ENCODE data around the gene FAM167B.
A peak's percentile ranks its signal among the peaks of the same experiment; 100 is the strongest.
"Not testable (repeated sequence)": the region's sequence is repeated elsewhere in the genome, so short reads cannot be mapped to it uniquely, and the experiment has no call there.

The FAM167B gene

DNA sequence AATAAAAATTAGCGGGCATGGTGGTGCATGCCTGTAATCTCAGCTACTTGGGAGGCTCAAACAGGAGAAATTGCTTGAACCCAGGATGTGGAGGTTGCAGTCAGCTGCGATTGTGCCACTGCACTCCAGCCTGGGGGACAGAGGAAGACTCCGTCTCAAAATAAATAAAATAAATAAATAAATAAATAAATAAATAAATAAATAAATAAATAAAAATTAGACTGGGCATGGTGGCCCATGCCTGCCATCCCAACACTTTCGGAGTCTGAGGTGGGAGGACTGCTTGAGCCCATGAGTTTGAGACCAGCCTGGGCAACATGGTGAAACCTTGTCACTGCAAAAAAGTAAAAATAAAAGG is 16.2 kb downstream of the FAM167B start:
- DNase-seq (ENCODE audit: low spot score), result not testable (repeated sequence)

DNA sequence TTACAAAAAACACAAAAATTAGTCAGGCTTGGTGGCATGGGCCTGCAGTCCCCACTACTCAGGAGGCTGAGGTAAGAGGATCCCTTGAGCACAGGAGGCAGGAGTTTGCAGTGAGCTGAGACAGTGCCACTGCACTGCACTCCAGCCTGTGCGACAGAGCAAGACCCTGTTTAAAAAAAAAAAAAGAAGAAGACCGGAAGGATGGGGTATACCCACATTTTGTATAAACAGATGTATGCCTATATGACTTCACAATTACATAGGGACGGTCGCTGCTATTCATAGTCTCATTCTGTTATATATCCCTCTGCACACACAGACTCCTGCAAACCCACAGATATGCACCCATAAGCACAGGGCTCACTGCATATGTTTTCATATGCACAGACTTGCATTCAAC is 16.7 kb downstream of the FAM167B start:
- no peak for DNase-seq (ENCODE audit: low spot score)

- DNase-seq (ENCODE audit: low spot score), result no peak
Observed at GRCh38 chr1:32265846-32266245, 18.8 kb downstream of the FAM167B start.

DNA sequence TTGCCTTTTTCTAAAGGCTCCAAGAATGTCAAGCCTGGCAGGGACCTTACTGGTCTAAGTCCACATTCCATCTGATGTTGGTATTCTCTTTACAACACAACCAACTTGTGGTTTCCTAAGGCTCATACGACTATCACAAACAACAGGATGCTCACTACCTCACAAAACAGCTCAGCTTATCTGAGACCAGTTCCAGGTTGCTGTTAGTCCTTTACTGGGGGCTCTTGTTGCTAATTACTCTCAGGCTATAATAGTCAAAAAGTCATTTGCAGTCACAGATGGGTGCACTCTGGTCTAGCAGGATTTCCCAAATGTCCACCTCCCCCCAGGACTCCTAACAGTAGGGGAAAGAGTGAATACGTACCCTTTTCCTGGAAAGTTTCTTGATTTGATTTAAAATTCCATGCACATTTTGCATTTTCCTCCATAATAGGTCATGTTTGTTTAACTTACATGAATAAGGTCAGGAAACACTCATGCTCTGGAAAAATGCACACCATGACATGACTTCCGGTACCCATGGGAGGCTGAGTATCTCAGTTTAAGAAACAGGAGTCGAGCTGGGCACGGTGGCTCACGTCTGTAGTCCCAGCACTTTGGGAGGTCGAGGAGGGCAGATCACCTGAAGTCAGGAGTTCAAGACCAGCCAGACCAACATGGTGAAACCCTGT is 20.0 kb downstream of the FAM167B start:
- DNase-seq (ENCODE audit: low spot score), result no peak

DNA sequence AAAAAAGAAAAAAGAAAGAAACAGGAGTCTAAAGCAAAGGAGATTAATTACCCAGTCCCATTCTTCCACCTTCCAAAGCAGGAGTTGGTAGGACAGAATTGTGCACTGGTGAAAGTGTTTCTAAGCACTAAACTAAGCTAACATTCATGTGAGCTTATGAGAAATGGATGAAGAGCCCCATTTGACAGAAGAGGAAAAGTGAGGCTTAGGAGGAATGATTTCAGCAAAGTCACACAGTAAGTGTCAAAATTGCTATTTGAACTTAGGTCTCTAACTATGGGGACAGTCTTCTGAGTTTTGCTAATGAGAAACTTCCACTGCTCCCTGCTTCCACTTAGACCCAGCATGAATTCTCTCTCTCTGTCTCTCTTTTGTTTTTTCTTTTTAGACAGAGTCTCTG is 22.7 kb downstream of the FAM167B start:
- DNase-seq (ENCODE audit: low spot score), result no peak

GRCh38 chr1:32272557-32273390 is 25.8 kb downstream of the FAM167B start:
- DNase-seq (ENCODE audit: low spot score), result no peak

GRCh38 chr1:32273391-32274208 is 26.6 kb downstream of the FAM167B start:
- peak; percentile 52 for DNase-seq (ENCODE audit: low spot score)

DNA sequence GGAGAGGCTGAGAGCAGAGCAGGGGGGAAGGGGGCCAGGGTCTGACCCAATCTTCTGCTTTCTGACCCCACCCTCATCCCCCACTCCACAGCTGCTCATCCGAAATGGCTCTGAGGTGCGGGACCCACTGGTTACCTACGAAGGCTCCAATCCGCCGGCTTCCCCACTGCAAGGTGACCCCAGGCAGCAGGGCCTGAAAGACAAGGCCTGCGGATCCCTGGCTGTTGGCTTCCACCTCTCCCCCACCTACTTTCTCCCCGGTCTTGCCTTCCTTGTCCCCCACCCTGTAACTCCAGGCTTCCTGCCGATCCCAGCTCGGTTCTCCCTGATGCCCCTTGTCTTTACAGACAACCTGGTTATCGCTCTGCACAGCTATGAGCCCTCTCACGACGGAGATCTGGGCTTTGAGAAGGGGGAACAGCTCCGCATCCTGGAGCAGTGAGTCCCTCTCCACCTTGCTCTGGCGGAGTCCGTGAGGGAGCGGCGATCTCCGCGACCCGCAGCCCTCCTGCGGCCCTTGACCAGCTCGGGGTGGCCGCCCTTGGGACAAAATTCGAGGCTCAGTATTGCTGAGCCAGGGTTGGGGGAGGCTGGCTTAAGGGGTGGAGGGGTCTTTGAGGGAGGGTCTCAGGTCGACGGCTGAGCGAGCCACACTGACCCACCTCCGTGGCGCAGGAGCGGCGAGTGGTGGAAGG is 27.8 kb downstream of the FAM167B start:
- DNase-seq (ENCODE audit: low spot score), result no peak

GRCh38 chr1:32275424-32275823 is 28.4 kb downstream of the FAM167B start:
- no peak for DNase-seq (ENCODE audit: low spot score)

GRCh38 chr1:32276032-32276782 is 29.2 kb downstream of the FAM167B start:
- no peak for DNase-seq (ENCODE audit: low spot score)

DNA sequence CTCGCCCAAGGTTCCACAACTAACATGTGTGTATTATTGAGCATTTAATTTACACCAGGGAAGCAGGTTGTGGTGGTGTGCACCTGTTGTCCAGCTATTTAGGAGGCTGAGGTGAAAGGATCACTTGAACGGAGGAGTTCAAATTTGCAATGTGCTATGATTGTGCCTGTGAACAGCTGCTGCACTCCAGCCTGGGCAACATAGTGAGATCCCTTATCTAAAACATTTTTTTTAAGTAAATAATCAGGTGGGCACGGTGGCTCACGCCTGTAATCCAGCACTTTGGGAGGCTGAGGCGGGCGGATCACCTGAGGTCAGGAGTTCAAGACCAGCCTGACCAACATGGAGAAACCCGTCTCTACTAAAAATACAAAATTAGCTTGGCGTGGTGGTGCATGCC is 37.8 kb downstream of the FAM167B start:
- not testable (repeated sequence) for DNase-seq (ENCODE audit: low spot score)

DNA sequence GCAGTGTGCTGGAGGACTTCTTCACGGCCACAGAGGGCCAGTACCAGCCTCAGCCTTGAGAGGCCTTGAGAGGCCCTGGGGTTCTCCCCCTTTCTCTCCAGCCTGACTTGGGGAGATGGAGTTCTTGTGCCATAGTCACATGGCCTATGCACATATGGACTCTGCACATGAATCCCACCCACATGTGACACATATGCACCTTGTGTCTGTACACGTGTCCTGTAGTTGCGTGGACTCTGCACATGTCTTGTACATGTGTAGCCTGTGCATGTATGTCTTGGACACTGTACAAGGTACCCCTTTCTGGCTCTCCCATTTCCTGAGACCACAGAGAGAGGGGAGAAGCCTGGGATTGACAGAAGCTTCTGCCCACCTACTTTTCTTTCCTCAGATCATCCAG is 38.6 kb downstream of the FAM167B start:
- DNase-seq (ENCODE audit: low spot score), result no peak

DNA sequence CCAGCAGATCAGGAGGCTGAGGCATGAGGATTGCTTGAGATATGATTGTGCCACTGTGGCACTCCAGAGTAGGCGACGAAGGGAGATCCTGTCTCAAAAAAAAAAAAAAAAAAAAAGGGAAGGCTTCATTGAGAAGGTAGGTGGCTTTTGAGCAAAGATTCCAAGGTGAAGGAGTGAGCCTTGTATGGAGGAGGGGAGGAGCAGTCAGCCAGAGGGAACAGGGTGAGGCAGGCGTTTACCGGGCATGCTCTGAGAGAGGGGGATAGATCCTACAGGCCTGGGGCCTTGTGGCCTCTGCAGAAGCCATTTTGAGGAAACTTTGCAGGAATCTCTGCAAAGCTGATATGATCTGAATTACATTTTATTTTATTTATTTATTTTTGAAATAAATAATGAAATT is 39.7 kb downstream of the FAM167B start:
- DNase-seq (ENCODE audit: low spot score), result no peak

GRCh38 chr1:32289256-32289655 is 42.2 kb downstream of the FAM167B start:
- DNase-seq (ENCODE audit: low spot score), result peak; percentile 51

DNA sequence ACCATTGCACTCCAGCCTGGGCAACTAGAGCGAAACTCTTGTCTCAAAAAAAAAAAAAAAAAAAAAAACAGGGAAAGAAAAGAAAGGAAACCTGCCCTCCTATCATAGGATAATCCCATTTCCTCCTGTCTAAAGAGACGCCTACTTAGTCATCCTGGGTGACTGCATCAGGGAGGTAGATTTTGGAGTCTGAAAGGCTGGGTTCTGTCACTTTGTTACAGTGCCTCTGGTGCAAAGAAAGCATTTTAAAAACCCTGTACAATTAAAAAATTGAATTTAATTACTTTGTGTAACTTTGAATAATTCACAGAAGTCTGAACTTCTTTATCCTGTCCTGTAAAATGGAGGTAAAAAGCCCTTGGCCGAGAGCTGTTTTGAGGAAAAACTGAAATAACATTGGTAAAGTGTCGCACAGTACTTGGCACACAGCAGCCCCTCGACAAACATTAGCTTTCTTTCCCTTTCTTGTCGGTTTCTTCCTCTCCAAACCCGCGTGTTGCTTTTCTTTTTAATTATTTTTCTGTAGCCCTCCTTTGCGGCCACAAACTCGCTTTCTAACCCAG is 44.2 kb downstream of the FAM167B start:
- peak; percentile 75 for DNase-seq (ENCODE audit: low spot score)

DNA sequence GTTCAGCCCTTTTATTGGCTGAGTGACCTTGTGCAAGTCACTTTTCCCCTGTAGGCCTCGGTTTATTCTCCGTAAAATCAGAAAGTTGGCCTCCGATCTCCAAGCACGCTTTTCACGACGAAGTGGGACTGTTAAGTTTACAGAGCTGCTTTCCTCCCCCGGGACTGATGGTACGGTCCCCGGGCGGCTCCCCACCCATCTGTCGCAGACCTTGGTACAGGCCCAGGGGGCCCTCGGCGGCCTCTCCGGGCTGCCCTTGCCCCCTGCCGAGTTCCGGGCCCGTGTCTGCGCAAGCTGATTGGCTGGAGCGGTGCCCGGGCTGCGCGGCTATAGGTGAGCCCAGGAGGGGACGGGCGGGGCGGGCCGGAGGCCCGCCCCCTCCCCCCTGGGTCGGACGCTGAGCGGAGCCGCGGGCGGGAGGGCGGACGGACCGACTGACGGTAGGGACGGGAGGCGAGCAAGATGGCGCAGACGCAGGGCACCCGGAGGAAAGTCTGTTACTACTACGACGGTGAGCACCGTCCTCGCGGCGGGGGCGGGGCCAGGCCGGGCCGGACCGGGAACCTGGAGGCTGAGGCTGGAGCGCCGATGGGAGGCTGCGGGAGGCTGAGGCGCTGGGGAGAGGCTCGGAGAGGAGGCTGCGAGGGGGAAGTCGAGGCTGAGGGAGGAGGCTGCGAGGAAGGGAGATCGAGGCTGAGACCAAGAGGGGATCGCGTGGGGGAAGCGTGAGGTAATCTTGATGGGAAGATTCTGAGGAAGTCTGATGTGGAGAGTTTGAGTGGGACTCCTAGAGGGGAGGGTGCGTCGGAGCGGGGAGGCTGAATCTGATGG is 44.9 kb downstream of the FAM167B start, which contains the start of gene HDAC1:
Gene HDAC1, plus strand, starts transcription at position 376 of the 831 bp plus-strand sequence. Its CDS starts 87 bp downstream, at position 463.
- peak; percentile 98 for DNase-seq (ENCODE audit: low spot score)

DNA sequence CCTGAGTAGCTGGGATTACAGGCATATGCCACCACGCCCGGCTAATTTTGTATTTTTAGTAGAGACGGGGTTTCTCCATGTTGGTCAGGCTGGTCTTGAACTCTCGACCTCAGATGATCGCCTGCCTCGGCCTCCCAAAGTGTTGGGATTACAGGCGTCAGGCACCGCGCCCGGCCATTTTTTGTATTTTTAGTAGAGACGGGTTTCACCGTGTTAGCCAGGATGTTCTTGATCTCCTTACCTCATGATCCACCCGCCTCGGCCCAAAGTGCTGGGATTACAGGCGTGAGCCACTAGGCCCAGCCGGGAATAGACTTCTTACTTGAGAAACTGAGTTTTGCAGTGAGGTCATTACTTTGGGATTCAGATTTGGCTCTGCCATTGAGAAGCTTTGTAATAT is 51.2 kb downstream of the FAM167B start:
- DNase-seq (ENCODE audit: low spot score), result not testable (repeated sequence)

All from LoVo (cell line).